DND-41 (cell line): Measurements from ENCODE around the gene LINGO3.

Experiments used
- CTCF ChIP-seq: IDR thresholded peaks from 2 replicates; pipeline ENCODE4 v1.5.1; 2012; ENCODE audit warnings: borderline replicate concordance, low read length, moderate library complexity, mild to moderate bottlenecking; ENCODE audit not compliant: poor library complexity, severe bottlenecking; ENCODE audit errors: extremely low read depth
- EZH2 ChIP-seq: IDR thresholded peaks from 3 replicates; pipeline ENCODE4 v1.6.1; 2012; ENCODE audit warnings: borderline replicate concordance, low read depth, mild to moderate bottlenecking, moderate library complexity, low read length, inconsistent platforms; ENCODE audit not compliant: severe bottlenecking

DNA sequence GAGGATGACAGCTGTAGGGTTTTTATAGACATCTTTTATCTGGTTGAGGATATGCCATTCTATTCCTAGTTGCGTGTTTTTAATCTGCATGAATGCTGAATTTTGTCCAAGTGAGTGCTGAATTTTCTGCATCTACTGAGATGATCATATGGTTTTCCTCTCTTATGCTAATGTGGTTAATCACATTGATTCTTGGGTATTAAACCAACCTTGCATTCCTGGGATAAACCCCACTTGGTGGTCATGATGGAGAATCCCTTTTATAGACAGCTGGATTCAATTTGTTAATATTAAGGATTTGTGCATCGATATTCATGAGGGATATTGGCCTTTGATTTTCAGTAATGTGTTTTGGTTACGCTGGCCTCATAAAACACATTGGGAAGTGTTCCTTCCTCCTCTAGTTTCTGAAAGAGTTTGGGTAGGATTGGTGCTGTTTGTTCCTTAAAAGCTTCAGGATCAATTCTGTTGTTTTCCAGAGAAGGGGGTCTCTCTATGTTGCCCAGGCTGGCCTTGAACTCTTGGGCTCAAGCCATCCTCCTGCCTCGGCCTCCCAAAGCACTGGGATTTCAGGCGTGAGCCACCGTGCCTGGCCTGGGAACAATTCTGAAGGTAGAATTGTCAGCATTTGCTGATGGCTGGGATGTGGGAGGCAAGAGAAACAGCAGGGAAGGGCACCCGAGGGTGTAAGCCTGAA lies 7.3 kb upstream of the LINGO3 start:
- no peak for TF ChIP-seq CTCF
- TF ChIP-seq EZH2, result no peak
